ENCODE data around the gene PXDN.

DNA sequence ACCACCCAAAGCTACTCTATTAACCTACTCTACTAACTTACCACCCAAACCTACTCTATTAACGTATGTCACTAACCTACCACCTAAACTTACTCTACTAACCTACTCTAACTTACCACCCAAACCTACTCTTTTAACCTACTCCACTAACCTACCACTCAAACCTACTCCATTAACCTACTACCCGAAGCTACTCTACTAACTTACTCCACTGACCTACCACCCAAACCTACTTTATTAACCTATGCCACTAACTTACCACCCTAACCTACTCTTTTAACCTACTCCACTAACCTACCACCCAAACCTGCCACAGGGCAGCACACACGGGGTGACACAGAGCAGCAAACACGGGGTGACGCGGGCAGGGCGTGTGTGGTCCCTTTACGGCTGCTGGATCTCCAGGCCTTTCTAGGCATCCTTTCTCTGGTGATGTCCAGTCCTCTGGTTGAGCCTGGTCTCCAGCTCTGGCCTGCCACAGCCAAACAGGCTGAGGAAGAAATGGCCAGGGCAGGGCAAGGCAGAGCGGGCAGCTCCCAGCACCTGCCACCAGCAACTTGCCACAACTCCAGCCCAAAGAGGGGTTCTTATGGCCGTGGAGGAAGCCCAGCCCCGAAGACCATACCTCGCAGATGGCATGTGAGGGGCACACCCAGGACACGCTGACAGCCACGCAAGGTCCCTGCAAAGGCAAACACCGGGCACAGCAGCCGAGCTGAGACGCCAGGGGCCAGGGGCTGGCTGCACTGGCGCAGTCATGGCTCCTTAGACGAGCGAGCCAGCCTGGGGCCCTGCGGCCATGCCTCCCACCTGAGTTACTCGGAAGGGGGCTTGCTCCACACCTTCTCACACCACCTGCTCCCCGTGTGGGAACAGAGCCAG, 25.7 kb downstream of the PXDN start:
- TF ChIP-seq EZH2 (IDR thresholded peaks at IDR 0.05): no peak
- no peak for TF ChIP-seq POLR2AphosphoS5 (IDR thresholded peaks at IDR 0.05; ENCODE audit: borderline replicate concordance, low read depth, low read length)
